Adrenal gland (tissue), 12 donors: Measurements from ENCODE around the gene ITPR1. TPM values are rescaled to one million over a fixed set of nuclear protein-coding genes. Genes with fewer than 3 reads are reported as not detected.
"Not testable (repeated sequence)": the region's sequence is repeated elsewhere in the genome, so short reads cannot be mapped to it uniquely, and the experiment has no call there.

Experiments used
- DNase-seq, 7 donors: peaks; one replicate each; pipeline ENCODE4 v3.0.0-alpha.2; 2019 to 2020
- H3K27ac ChIP-seq, 5 donors: fragments of 200-600 bp; sonication (generic) in 4 of 5; 1 replicate in 3 of 5; 2 replicates in 2 of 5; pipeline versions ENCODE4 v1.5.1 to v1.8.0; 2016 to 2020; ENCODE audit warnings: mild to moderate bottlenecking in 1 of 5
- H3K27me3 ChIP-seq: fragments of 200-600 bp; 2 replicates; pipeline ENCODE4 v1.8.0; 2021
- H3K36me3 ChIP-seq, 2 donors: fragments of 200-600 bp; replicated peaks in 1 of 2; 1 replicate in 1 of 2; 2 replicates in 1 of 2; pipeline versions ENCODE4 v1.5.1 to v1.8.0; 2018 to 2022
- H3K4me1 ChIP-seq, 2 donors: fragments of 200-600 bp; replicated peaks in 1 of 2; 1 replicate in 1 of 2; 2 replicates in 1 of 2; pipeline versions ENCODE4 v1.5.1 to v1.8.0; 2018 to 2021
- H3K4me3 ChIP-seq, 4 donors: fragments of 200-600 bp; sonication (generic) in 3 of 4; one replicate each; pipeline ENCODE4 v1.5.1; 2016 to 2018
- H3K9me3 ChIP-seq, 3 donors: fragments of 200-600 bp; sonication (generic) in 1 of 3; replicated peaks in 1 of 3; 1 replicate in 2 of 3; 2 replicates in 1 of 3; pipeline versions ENCODE4 v1.5.1 to v1.8.0; 2016 to 2021
- CTCF ChIP-seq, 6 experiments: fragments of 450-650 bp in 4 of 6; fragments of 200-600 bp in 2 of 6; sonication (generic) in 1 of 6; IDR thresholded peaks; 1 replicate in 5 of 6; 2 replicates in 1 of 6; pipeline versions ENCODE4 v1.5.1 to v1.8.0; 2016 to 2021; ENCODE audit warnings: antibody characterized with exemption in 6 of 6, mild to moderate bottlenecking in 2 of 6, moderate library complexity in 1 of 6
- POLR2A ChIP-seq, 2 donors: fragments of 450-650 bp; IDR thresholded peaks; one replicate each; pipeline ENCODE4 v1.6.1; 2017; ENCODE audit warnings: antibody characterized with exemption in 2 of 2, mild to moderate bottlenecking in 2 of 2, moderate library complexity in 1 of 2
- WGBS, 4 donors: extraction: QIAGEN DNeasy Blood & Tissue Kit in 2 of 4; methylation state at CpG; one replicate each; pipeline versions ENCODE4 v1.1.5 to v1.1.7; 2013 to 2017; 5-methylcytosine and 5-hydroxymethylcytosine counted together
- intact Hi-C, 2 donors: fragments of 100-400 bp; cut with DNase I; formaldehyde crosslinking; loops; one replicate each; pipeline versions ENCODE4 v1.14.1 to v1.15.0; 2022 to 2023
- polyA plus RNA-seq, 3 donors: library from polyadenylated mRNA; stranded (reverse); fragments of 200-250 nt in 2 of 3; fragments of 350-450 nt in 1 of 3; fragmentation: Illumina TruSeq in 1 of 3; extraction: RNeasy Lipid Tissue Mini Kit (QIAGEN cat#74804) in 1 of 3; gene quantifications; one replicate each; pipeline ENCODE4 v1.2.3, GENCODE V29; 2013 to 2014
- total RNA-seq, 9 donors: library from RNA; depleted of rRNA in 4 of 9; stranded (reverse); fragments of >200 nt in 4 of 9; fragments of 120-200 nt in 1 of 9; fragmentation: NEBNext Ultra II Directional in 1 of 9; extraction: Animal tissue kit (Norgen Biotek cat#: 25700) in 1 of 9; gene quantifications; one replicate each; pipeline versions ENCODE4 v1.1.0 to v1.2.4, GENCODE V29; 2013 to 2023
- donor health status: healthy with polysubstance abuse.
- donor health status: Bipolar disorder and iron deficiency.
- donor health status: DM: yes; HTN: yes; CAD: no.
- donor health status: DM: no; HTN: no; CAD: no.
- donor health status: DM: no; HTN: no; CAD: no.
- donor health status: DM: yes; HTN: yes; CAD: no.

The ITPR1 gene
- total and polyA plus RNA-seq, 12 donors, result 21.6 to 198 (median 76.6) TPM

- Histone ChIP-seq H3K9me3 (no peaks in the 10 kb centered on the region), H3K27me3 (no peaks in the 10 kb centered on the region), H3K36me3 (no peaks in the 10 kb centered on the region), H3K27ac (peak overlapping the region in 3 of 5 donors; percentile 32 to 62 (median 46)), H3K4me1 (peaks cover 10 to 26% of the 10 kb centered on the region in 2 donors), H3K4me3 (no peak overlapping the region)
- no peak for DNase-seq
- WGBS, 4 donors, result 78 to 89% (median 84%) methylated on average over 7 to 8 of the region's 8 CpGs
- intact Hi-C loops, result no loop called here
- TF ChIP-seq POLR2A (IDR thresholded peaks at IDR 0.05) (no peak), CTCF (IDR thresholded peaks at IDR 0.05) (no peak)
Measured at GRCh38 chr3:4758957-4759656, 266.0 kb downstream of the ITPR1 start.

DNA sequence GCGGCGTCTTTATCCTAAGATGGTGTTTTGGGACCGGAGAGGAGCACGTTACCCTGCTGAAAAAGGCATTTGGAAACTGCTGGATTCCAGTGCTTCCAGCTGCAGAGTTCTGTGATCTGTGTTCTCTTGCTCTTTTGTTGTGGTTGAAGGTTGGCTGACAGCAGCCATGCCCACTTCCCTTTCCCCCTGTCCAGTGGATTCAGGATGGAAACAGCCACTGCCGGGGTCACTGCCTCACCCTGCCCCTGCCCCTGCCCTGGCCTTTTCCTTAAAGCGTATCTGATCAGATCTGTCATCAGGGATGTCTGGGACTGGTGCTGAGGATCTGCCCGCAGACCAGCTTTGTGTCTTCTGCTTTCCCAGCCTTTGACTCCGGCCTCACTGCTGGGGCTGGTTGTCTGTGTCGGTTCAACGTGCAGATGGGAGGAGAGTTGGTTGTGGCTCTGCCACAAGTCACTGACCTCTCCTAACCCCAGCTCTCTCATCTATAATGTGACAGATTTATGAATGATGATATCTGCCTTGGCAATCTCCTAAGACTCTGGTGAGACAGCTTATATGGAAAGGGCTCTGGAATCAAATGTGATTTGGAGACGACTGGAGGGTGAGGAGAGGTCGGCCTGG, 266.7 kb downstream of the ITPR1 start:
- intact Hi-C loops, result no loop called here
- H3K4me1 ChIP-seq, result peaks cover 10 to 21% of the 10 kb centered on the region in 2 donors
- DNase-seq, result peak; percentile 48 to 84 (median 68)
- no peaks in the 10 kb centered on the region for H3K36me3 ChIP-seq
- TF ChIP-seq POLR2A (IDR thresholded peaks at IDR 0.05), result peak in 1 of 2 donors; percentile 70
- TF ChIP-seq CTCF (IDR thresholded peaks at IDR 0.05), result no peak
- no peaks in the 10 kb centered on the region for H3K9me3 ChIP-seq
- 35 to 56% (median 38%) methylated on average over 12 of the region's 12 CpGs for WGBS, 4 donors
- H3K27ac ChIP-seq, result peak overlapping the region in 3 of 5 donors; percentile 32 to 62 (median 46)
- no peaks in the 10 kb centered on the region for H3K27me3 ChIP-seq
- no peak overlapping the region for H3K4me3 ChIP-seq

DNA sequence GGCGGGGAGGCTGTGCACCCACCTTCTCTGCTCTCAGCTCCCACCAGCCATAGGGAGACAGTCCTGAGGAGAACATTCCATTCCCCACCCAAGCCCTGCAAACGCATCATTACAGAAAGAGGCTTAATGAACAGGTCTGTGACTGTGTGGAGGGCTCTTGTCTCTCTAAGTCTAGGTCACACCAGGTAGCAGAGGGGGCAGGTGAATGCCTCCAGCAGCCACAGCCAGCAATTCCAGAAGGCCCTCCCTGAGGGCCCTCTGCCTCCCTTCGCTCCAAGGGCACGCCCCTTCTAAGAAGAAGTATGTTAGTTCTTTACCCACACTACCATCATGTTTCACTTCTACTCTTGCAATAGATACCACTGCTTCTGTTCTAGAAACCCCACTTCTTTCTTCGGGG, 268.6 kb downstream of the ITPR1 start:
- intact Hi-C loops, result no loop called here
- Histone ChIP-seq H3K4me1 (peaks cover 10 to 16% of the 10 kb centered on the region in 2 donors), H3K9me3 (no peaks in the 10 kb centered on the region), H3K4me3 (no peak overlapping the region), H3K27me3 (no peaks in the 10 kb centered on the region), H3K27ac (no peak overlapping the region), H3K36me3 (no peaks in the 10 kb centered on the region)
- 96 to 100% (median 96%) methylated on average over 5 of the region's 5 CpGs for WGBS, 4 donors
- DNase-seq, result no peak
- TF ChIP-seq POLR2A (IDR thresholded peaks at IDR 0.05), result no peak
- TF ChIP-seq CTCF (IDR thresholded peaks at IDR 0.05), result no peak

GRCh38 chr3:4762481-4763230, 269.5 kb downstream of the ITPR1 start:
- H3K27ac ChIP-seq, H3K4me3 ChIP-seq, H3K36me3 ChIP-seq, H3K27me3 ChIP-seq, H3K9me3 ChIP-seq, intact Hi-C loops: not testable (repeated sequence)
- peaks cover 10 to 16% of the 10 kb centered on the region in 2 donors for H3K4me1 ChIP-seq
- peak; percentile 53 to 87 (median 77) for DNase-seq
- 82 to 88% (median 86%) methylated on average over 2 of the region's 2 CpGs for WGBS, 4 donors
